WI38 (cell line): ENCODE results near the gene SCAMP4.

Source experiments
- H3K4me3 ChIP-seq: 2 replicates; pipeline ENCODE4 v1.5.1; 2011; ENCODE audit warnings: low read depth, mild to moderate bottlenecking, control low read depth, low read length
- CTCF ChIP-seq: IDR thresholded peaks from 2 replicates; pipeline ENCODE4 v1.5.1; 2012; ENCODE audit warnings: low read depth, mild to moderate bottlenecking, control low read depth, low read length

SCAMP4 gene

DNA sequence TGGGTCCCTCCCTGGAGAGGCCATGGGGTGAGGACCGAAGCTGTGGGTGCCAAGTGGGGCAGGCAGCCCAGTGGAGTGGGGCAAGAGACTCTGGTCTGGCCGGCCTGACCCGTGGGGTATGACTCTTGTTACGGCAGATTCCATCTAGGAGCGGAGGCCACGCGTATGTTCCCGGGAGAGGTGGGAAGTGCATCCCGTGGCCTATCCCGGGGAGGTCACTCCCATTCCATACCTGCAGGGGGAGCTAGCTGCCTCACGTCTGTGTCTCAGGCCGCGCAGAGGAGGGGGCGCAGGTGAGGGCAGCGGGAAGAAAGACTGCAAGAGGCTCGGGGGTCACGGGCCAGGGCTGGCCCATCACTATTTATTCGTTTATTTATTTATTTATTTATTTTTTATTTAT, 40.7 kb downstream of the SCAMP4 start:
- no peak overlapping the region for H3K4me3 ChIP-seq
- no peak; the same call in 1 of the 2 replicates for TF ChIP-seq CTCF

DNA sequence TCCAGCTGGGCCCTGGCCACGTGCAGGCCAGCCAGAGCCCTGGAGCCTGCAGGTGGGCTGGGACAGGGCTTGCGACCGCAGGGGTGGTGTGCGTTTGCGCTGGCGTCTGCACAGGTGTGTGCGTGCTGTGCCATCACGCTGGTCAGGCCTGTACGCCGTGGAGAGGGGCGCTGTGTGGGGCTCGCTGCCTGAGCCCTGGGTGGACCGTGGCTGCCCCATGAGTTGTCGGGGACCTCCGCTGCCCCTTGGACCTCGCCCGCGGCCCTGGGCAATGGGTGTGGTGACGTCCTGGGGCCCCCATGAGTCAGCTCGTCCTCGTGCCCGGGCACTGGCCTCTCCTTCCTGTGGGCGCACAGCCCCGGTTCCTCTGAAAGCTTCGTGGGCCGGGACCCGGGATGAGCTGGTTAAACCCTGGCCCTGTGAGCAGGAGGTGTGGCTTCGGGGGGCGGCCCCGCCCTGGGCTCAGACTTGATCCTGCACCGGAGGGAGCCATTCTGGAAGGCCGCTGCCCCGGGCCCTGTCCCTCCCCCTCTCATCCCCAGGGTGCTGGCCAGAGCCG, 42.5 kb downstream of the SCAMP4 start:
- TF ChIP-seq CTCF, result no peak
- no peak overlapping the region for H3K4me3 ChIP-seq

DNA sequence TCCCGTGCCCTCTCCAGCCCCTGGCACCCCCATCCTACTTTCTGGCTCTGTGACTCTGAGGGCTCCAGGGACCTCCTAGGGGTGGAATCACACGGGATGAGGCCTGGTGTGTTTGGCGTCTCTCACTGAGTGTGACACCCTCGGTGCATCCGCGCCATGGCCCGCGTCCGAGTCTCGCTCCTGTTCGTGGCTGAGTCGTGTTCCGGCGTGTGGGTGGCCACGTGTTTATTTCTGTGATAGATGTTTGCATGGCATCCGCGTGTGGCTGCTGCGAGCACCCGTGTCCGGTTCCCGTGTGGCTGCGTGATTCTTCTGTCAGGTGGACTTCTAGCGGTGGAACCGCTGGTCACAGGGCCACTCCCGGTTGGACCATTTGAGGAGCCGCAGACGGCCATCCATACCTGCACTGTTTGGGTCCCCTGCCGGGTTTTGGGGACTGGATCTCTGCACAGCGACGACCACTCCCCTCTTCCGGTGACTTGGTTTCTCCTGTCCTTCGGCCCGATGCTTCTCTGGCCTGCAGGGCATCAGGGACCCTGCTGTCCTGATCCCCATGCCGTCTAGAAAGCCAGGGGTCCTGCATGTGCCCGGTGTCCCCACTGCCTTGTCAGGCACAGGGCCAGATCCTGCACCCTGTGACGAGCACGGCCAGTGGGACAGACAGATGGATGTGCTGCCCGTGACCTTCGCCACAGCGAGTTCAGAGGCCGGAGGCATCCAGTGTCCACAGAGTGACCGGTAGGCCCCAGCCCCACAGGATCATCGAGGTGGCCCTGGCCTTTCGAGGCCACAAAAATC, 44.3 kb downstream of the SCAMP4 start:
- TF ChIP-seq CTCF, result no peak
- H3K4me3 ChIP-seq, result no peak overlapping the region

- no peak for TF ChIP-seq CTCF
- no peak overlapping the region for H3K4me3 ChIP-seq
Observed at GRCh38 chr19:1950640-1951039, 45.4 kb downstream of the SCAMP4 start.

- TF ChIP-seq CTCF, result no peak
Observed at GRCh38 chr19:1952635-1953034, 47.4 kb downstream of the SCAMP4 start.

GRCh38 chr19:1953037-1953436, 47.8 kb downstream of the SCAMP4 start:
- TF ChIP-seq CTCF, result no peak
- H3K4me3 ChIP-seq, result no peak overlapping the region

More at GRCh38 chr19:1952635-1953034, 47.4 kb downstream of the SCAMP4 start:
- H3K4me3 ChIP-seq, result no peak overlapping the region

DNA sequence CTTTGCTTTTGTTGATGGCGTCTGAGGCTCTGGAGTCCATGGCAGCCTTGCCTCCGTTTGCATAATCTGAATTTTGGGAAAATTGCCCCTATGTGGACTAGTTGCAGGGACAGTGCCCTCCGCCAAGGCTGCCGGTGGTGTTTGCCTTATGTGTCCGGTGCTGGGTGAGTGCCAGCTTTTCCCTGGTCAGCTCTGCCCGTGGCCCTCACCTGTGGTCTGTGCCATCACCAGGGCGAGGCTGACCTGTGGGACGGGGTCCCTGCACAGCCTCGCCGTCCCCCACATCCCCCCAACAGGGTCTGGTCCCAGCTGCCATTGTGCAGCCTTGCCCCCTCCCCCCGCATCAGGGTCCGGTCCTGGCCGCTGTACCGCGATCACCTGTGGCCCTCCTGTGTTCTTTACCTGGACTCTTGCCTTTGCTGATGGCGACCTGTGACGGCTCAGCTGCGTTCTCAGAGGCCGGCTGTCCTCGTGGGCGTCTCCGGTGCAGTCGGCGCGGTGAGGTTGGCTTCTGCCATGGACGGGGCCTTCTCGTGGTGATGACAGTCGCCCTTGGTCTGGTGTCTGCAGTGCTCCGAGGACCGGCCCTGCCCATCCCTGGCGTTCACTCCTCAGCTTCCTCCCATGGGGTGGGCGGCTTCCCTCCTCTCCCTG, 48.4 kb downstream of the SCAMP4 start:
- no peak for TF ChIP-seq CTCF
- no peak overlapping the region for H3K4me3 ChIP-seq
